AG04450 (cell line): ENCODE data around the gene CXCR4. TPM values are rescaled to one million over a fixed set of nuclear protein-coding genes. Genes with fewer than 3 reads are reported as not detected.
"Not testable (repeated sequence)": the region's sequence is repeated elsewhere in the genome, so short reads cannot be mapped to it uniquely, and the experiment has no call there.

Experiments
- CTCF ChIA-PET: fragments of 300-600, 350-600 bp; formaldehyde crosslinking; extraction: SDS; loops from one replicate; lab custom pipeline; 2022; ENCODE audit warnings: antibody characterized with exemption, inconsistent platforms; lab: Charles Lee
- POLR2A ChIA-PET: fragments of 350-600 bp; formaldehyde crosslinking; extraction: SDS; loops from one replicate; lab custom pipeline; 2021; ENCODE audit warnings: antibody characterized with exemption, inconsistent platforms; lab: Yijun Ruan, JAX
- DNase-seq: peaks from one replicate; pipeline ENCODE4 v3.0.0-alpha.2; 2011; ENCODE audit warnings: low read depth, low spot score
- H3K27ac ChIP-seq: one replicate; pipeline ENCODE4 v1.5.1; 2012; ENCODE audit warnings: low read depth, low read length, control low read depth
- H3K27me3 ChIP-seq: one replicate; pipeline ENCODE4 v1.6.0; 2012; ENCODE audit warnings: low read length; ENCODE audit not compliant: control insufficient read depth, insufficient read depth
- H3K4me3 ChIP-seq: 2 replicates; pipeline ENCODE4 v1.5.1; 2011; ENCODE audit warnings: mild to moderate bottlenecking, low read depth, low read length, control low read depth
- H3K9me3 ChIP-seq: 2 replicates; pipeline ENCODE4 v1.5.1; 2012; ENCODE audit warnings: low read length; ENCODE audit not compliant: control insufficient read depth, insufficient read depth
- polyA plus RNA-seq: library from polyadenylated mRNA; depleted of rRNA; stranded (reverse); fragments of >200 nt; gene quantifications from 2 replicates; pipeline ENCODE4 v1.2.3, GENCODE V29; 2011
- TF ChIP-seq, protein P1 (sequence below): IDR thresholded peaks from 2 replicates; pipeline ENCODE4 v1.5.1; 2011; ENCODE audit warnings: low read depth, low read length, control low read depth, inconsistent platforms

CXCR4 gene
- polyA plus RNA-seq, 1 experiment: not detected

DNA sequence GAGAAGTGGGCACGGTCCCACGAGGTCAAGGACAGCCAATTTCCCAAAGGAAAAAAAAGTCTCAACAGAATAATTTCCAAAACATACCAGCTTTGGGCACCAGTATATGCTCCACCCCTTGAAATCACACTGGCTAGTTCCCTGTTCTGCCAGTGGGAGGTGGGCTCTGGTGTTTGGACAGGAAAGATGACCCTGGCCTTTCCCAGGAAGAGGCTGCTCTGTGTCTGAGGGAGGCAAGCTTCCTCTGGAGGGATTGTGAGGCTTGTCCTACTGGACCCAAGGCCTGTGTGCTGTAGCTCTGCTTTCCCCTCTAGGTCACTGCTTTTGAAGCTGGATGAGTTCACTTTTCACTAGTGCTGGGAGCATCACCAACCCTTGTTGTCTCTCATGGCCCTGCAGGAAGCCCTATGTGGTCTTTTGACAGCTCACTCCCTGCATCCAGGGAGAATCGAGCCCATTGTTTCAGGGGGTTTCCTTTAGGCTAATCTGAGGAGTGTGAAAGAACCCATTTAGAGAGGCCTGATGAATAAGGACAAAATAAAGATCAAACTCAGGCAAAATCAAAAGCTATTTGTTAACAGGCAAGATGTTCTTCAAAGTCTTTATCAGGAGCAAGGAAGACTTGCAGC lies 36.3 kb downstream of the CXCR4 start:
- H3K4me3 ChIP-seq: no peak overlapping the region
- DNase-seq: no peak
- no peak overlapping the region for H3K27ac ChIP-seq
- no peaks in the 10 kb centered on the region for H3K9me3 ChIP-seq
- CTCF ChIA-PET: no interaction called here
- H3K27me3 ChIP-seq: no peaks in the 10 kb centered on the region
- POLR2A ChIA-PET: no interaction called here
- TF ChIP-seq, protein P1, sequence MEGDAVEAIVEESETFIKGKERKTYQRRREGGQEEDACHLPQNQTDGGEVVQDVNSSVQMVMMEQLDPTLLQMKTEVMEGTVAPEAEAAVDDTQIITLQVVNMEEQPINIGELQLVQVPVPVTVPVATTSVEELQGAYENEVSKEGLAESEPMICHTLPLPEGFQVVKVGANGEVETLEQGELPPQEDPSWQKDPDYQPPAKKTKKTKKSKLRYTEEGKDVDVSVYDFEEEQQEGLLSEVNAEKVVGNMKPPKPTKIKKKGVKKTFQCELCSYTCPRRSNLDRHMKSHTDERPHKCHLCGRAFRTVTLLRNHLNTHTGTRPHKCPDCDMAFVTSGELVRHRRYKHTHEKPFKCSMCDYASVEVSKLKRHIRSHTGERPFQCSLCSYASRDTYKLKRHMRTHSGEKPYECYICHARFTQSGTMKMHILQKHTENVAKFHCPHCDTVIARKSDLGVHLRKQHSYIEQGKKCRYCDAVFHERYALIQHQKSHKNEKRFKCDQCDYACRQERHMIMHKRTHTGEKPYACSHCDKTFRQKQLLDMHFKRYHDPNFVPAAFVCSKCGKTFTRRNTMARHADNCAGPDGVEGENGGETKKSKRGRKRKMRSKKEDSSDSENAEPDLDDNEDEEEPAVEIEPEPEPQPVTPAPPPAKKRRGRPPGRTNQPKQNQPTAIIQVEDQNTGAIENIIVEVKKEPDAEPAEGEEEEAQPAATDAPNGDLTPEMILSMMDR: no peak

GRCh38 chr2:136080114-136080513 lies 37.8 kb downstream of the CXCR4 start:
- DNase-seq: no peak
- ChIA-PET CTCF (no interaction called here), POLR2A (no interaction called here)
- Histone ChIP-seq H3K27me3 (no peaks in the 10 kb centered on the region), H3K9me3 (no peaks in the 10 kb centered on the region), H3K4me3 (no peak overlapping the region), H3K27ac (no peak overlapping the region)
- TF ChIP-seq, protein P1: no peak

GRCh38 chr2:136077107-136077506 lies 40.8 kb downstream of the CXCR4 start:
- Histone ChIP-seq H3K27ac (no peak overlapping the region), H3K4me3 (no peak overlapping the region), H3K27me3 (no peaks in the 10 kb centered on the region), H3K9me3 (no peaks in the 10 kb centered on the region)
- ChIA-PET POLR2A (no interaction called here), CTCF (no interaction called here)
- no peak for DNase-seq
- TF ChIP-seq, protein P1: no peak

DNA sequence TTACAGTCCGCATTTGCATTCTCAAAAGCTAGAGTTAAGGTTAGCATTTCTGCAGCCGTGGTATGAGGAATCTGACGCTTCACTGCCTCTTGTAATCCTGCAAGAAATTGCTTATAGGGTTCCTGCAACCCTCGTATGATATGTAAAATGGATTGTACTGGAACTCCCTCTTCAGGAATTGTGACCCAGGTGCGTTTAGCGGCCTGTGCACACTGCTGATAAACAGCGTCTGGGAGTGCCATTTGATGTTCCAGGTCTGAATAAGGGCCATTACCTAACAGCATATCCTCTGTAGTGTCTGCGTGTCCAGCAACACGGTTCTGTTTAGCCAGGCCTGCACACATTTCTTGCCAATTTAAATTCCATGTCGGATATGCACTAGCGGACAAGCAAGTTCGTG lies 42.5 kb downstream of the CXCR4 start:
- DNase-seq: no peak
- Histone ChIP-seq H3K4me3 (no peak overlapping the region), H3K9me3 (no peaks in the 10 kb centered on the region), H3K27me3 (no peaks in the 10 kb centered on the region), H3K27ac (no peak overlapping the region)
- ChIA-PET POLR2A (no interaction called here), CTCF (no interaction called here)
- TF ChIP-seq, protein P1: no peak

DNA sequence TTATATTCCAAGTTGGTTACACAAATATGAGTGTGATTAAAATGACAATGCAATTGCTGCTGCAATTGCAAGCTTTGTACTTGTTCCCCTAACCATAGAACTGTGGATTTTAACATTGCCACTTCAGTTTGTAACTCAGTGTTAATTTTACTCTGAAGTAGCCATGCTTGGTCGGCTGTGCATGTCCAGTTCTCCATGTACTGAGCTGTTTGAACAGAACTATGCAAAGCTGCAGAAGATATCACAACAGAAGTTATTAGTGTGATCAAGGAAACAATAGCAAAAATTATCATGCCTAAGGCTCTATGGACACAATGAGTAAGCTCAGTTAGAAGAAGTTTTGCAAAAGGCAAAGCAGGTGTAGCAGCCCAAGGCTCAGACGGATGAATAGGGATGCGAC lies 45.3 kb downstream of the CXCR4 start:
- H3K9me3 ChIP-seq: no peaks in the 10 kb centered on the region
- peaks cover 5% of the 10 kb centered on the region for H3K27me3 ChIP-seq
- CTCF ChIA-PET: no interaction called here
- DNase-seq: no peak
- TF ChIP-seq, protein P1: no peak
- H3K27ac ChIP-seq: no peak overlapping the region
- H3K4me3 ChIP-seq: no peak overlapping the region
- POLR2A ChIA-PET: no interaction called here

GRCh38 chr2:136071887-136072286 lies 46.1 kb downstream of the CXCR4 start:
- H3K27ac ChIP-seq, POLR2A ChIA-PET, H3K27me3 ChIP-seq, DNase-seq, H3K9me3 ChIP-seq, H3K4me3 ChIP-seq, CTCF ChIA-PET: not testable (repeated sequence)
